ENCODE results near the gene FHIT.

The FHIT gene

GRCh38 chr3:59843821-59844220, 1407.4 kb downstream of the FHIT start:
- DNase-seq (ENCODE audit: low read depth, low spot score): no peak

- no peak for DNase-seq (ENCODE audit: low read depth, low spot score)
These were observed 1411.3 kb downstream of the FHIT start for GRCh38 chr3:59839810-59840515.

GRCh38 chr3:59839283-59839682, 1412.0 kb downstream of the FHIT start:
- DNase-seq (ENCODE audit: low read depth, low spot score): no peak

GRCh38 chr3:59836531-59836930, 1414.7 kb downstream of the FHIT start:
- no peak for DNase-seq (ENCODE audit: low read depth, low spot score)

- no peak for DNase-seq (ENCODE audit: low read depth, low spot score)
These were observed 1418.5 kb downstream of the FHIT start for GRCh38 chr3:59832702-59833101.

GRCh38 chr3:59832241-59832640, 1419.0 kb downstream of the FHIT start:
- DNase-seq (ENCODE audit: low read depth, low spot score): no peak

GRCh38 chr3:59831394-59831793, 1419.9 kb downstream of the FHIT start:
- DNase-seq (ENCODE audit: low read depth, low spot score): no peak

GRCh38 chr3:59829527-59829926, 1421.7 kb downstream of the FHIT start:
- DNase-seq (ENCODE audit: low read depth, low spot score): no peak

- no peak for DNase-seq (ENCODE audit: low read depth, low spot score)
These were observed 1426.4 kb downstream of the FHIT start for GRCh38 chr3:59824876-59825275.

- no peak for DNase-seq (ENCODE audit: low read depth, low spot score)
These were observed 1430.0 kb downstream of the FHIT start for GRCh38 chr3:59821274-59821673.

GRCh38 chr3:59820352-59820934, 1430.8 kb downstream of the FHIT start:
- no peak for DNase-seq (ENCODE audit: low read depth, low spot score)

GRCh38 chr3:59818919-59819300, 1432.3 kb downstream of the FHIT start:
- no peak for DNase-seq (ENCODE audit: low read depth, low spot score)

GRCh38 chr3:59818033-59818918, 1433.0 kb downstream of the FHIT start:
- no peak for DNase-seq (ENCODE audit: low read depth, low spot score)

- no peak for DNase-seq (ENCODE audit: low read depth, low spot score)
These were observed 1433.7 kb downstream of the FHIT start for GRCh38 chr3:59817511-59817910.

- DNase-seq (ENCODE audit: low read depth, low spot score): no peak
These were observed 1434.9 kb downstream of the FHIT start for GRCh38 chr3:59816312-59816711.

GRCh38 chr3:59813148-59813538, 1438.1 kb downstream of the FHIT start:
- DNase-seq (ENCODE audit: low read depth, low spot score): no peak

- DNase-seq (ENCODE audit: low read depth, low spot score): no peak
These were observed 1438.8 kb downstream of the FHIT start for GRCh38 chr3:59812237-59813147.

- no peak for DNase-seq (ENCODE audit: low read depth, low spot score)
These were observed 1440.1 kb downstream of the FHIT start for GRCh38 chr3:59811160-59811559.

- DNase-seq (ENCODE audit: low read depth, low spot score): no peak
These were observed 1440.6 kb downstream of the FHIT start for GRCh38 chr3:59810606-59811005.

- DNase-seq (ENCODE audit: low read depth, low spot score): no peak
These were observed 1441.4 kb downstream of the FHIT start for GRCh38 chr3:59809710-59810444.

GRCh38 chr3:59809016-59809415, 1442.2 kb downstream of the FHIT start:
- no peak for DNase-seq (ENCODE audit: low read depth, low spot score)
